Measurements from ENCODE around the gene PPIL6. TPM values are rescaled to one million over a fixed set of nuclear protein-coding genes. Genes with fewer than 3 reads are reported as not detected.

Gene PPIL6
- polyA plus RNA-seq, 1 of the 3 experiments (the other 2 are of a cell fraction) = 1.1 TPM

DNA sequence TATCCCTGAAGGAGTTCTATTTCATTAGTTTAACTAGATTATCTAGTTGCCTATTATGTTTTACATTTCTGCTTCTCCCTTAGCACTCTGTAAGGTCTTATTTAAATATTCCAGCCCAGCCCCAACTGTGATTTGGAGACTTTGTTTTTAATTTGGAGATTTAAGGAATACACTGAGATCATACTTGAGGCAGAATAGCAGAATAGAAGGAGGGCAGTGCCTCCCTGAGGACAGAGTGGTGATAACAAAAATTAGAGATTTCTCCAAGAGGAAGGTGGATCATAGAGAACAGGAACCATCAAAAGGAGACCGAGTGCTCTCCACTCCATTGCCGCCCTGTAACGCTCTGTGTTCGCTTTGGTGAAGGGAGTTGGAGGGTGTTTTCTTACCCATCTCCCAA, 43.4 kb downstream of the PPIL6 start:
- Histone ChIP-seq H3K9me2 (no peaks in the 10 kb centered on the region), H3K4me2 (no peak overlapping the region), H3K9ac (no peak overlapping the region), H3K27me3 (ENCODE audit: insufficient read depth) (no peaks in the 10 kb centered on the region), H3K9me3 (no peaks in the 10 kb centered on the region), H3K79me2 (ENCODE audit: insufficient read depth) (no peaks in the 10 kb centered on the region), H3F3A (replicated peaks; ENCODE audit: insufficient read depth) (no peaks in the 10 kb centered on the region), H2AFZ (ENCODE audit: low read depth) (no peak overlapping the region), H3K4me1 (ENCODE audit: control insufficient read depth in 1 of 2, insufficient read depth in 2 of 2, low read depth in 1 of 2, low read length in 1 of 2) (no peaks in the 10 kb centered on the region), H4K20me1 (ENCODE audit: insufficient read depth) (no peaks in the 10 kb centered on the region), H3K27ac (ENCODE audit: low read depth in 2 of 2, low read length in 1 of 2) (no peak overlapping the region), H3K36me3 (replicated peaks in 1 of 2; ENCODE audit: control insufficient read depth in 1 of 2, insufficient read depth in 2 of 2, low read length in 1 of 2) (no peaks in the 10 kb centered on the region), H3K4me3 (ENCODE audit: low read depth in 2 of 2, low read length in 1 of 2) (no peak overlapping the region)
- CTCF ChIA-PET = interaction anchor here (0.6 to 2.5 kb wide), 5 partner anchors 13 to 1054 kb away, joined by 3 to 22 read pairs (median 3); partner anchors contain the start of gene CD164
- 73% methylated on average over 4 of the region's 4 CpGs for WGBS (ENCODE audit: low lambda C conversion rate)
- DNase-seq = no peak
- peak; percentile 54 for TF ChIP-seq RAD21 (IDR thresholded peaks at IDR 0.05; ENCODE audit: low read length)
- TF ChIP-seq CTCF (IDR thresholded peaks at IDR 0.05) = peak; percentile 42
- TF ChIP-seq POLR2AphosphoS5 (IDR thresholded peaks at IDR 0.05; ENCODE audit: low read depth, low read length) = no peak
- POLR2A ChIA-PET = no interaction called here

DNA sequence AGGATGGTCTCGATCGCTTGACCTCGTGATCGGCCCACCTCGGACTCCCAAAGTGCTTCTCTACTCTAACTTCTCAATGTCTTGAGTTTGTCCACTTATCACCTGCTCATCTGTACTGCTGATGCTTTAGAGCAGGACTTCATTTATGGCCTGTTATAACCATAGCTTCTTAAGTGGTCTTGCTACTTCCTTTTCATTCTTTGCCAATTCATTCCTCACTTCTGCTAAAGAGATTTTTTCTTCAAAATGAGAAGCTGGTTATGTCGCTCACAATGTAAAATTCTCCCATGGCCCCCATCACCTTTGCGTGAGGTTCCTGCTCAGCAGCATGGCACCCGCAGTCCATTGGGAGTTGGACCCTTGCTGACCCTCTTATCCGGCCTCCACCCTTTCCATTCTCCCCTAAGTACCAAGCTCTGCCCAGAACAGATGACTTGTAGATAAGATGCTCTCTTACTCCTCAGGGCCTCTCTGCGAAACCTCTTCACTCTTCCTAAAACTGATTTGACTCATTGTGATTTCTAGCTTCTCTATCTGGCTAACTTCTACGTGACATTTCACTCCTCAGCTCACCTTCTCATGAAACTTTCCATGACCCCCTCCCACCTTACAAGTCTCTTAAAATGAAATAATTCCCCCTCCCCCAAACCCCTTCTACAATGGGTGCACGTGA, 44.2 kb downstream of the PPIL6 start:
- WGBS (ENCODE audit: low lambda C conversion rate) = 89% methylated on average over 12 of the region's 12 CpGs
- no peaks in the 10 kb centered on the region for H4K20me1 ChIP-seq (ENCODE audit: insufficient read depth)
- H2AFZ ChIP-seq (ENCODE audit: low read depth) = no peak overlapping the region
- no peak overlapping the region for H3K9ac ChIP-seq
- H3K27ac ChIP-seq (ENCODE audit: low read depth in 2 of 2, low read length in 1 of 2) = no peak overlapping the region
- H3F3A ChIP-seq (replicated peaks; ENCODE audit: insufficient read depth) = no peaks in the 10 kb centered on the region
- no peak overlapping the region for H3K4me3 ChIP-seq (ENCODE audit: low read depth in 2 of 2, low read length in 1 of 2)
- H3K4me1 ChIP-seq (ENCODE audit: control insufficient read depth in 1 of 2, insufficient read depth in 2 of 2, low read depth in 1 of 2, low read length in 1 of 2) = no peaks in the 10 kb centered on the region
- CTCF ChIA-PET = interaction anchor here (1.3 to 2.5 kb wide), 3 partner anchors 12 to 208 kb away, joined by 3 to 22 read pairs (median 7); partner anchors contain the start of gene CD164
- no peak overlapping the region for H3K4me2 ChIP-seq
- no peak for DNase-seq
- no peaks in the 10 kb centered on the region for H3K27me3 ChIP-seq (ENCODE audit: insufficient read depth)
- no peaks in the 10 kb centered on the region for H3K9me2 ChIP-seq
- no peaks in the 10 kb centered on the region for H3K36me3 ChIP-seq (replicated peaks in 1 of 2; ENCODE audit: control insufficient read depth in 1 of 2, insufficient read depth in 2 of 2, low read length in 1 of 2)
- no peaks in the 10 kb centered on the region for H3K79me2 ChIP-seq (ENCODE audit: insufficient read depth)
- POLR2A ChIA-PET = no interaction called here
- H3K9me3 ChIP-seq = no peaks in the 10 kb centered on the region
- TF ChIP-seq CHD2 (IDR thresholded peaks at IDR 0.05; ENCODE audit: low read length, partially characterized antibody) (no peak), GABPA (IDR thresholded peaks at IDR 0.05; ENCODE audit: low read depth) (no peak), FOXJ3 (CRISPR knock-in tag; IDR thresholded peaks at IDR 0.05) (no peak), PBX3 (IDR thresholded peaks at IDR 0.05) (no peak), TCF12 (IDR thresholded peaks at IDR 0.05) (no peak), ZBTB33 (IDR thresholded peaks at IDR 0.05; ENCODE audit: borderline replicate concordance, low read depth) (no peak), SMC3 (IDR thresholded peaks at IDR 0.05; ENCODE audit: low read depth, low read length) (no peak), MXI1 (IDR thresholded peaks at IDR 0.05; ENCODE audit: low read depth, low read length) (no peak), SIN3A (IDR thresholded peaks at IDR 0.05; ENCODE audit: borderline replicate concordance, low read depth, low read length) (no peak), USF1 (IDR thresholded peaks at IDR 0.05; ENCODE audit: borderline replicate concordance, low read depth) (no peak), NRF1 (IDR thresholded peaks at IDR 0.05; ENCODE audit: low read depth, low read length) (no peak), MEF2A (IDR thresholded peaks at IDR 0.05; ENCODE audit: borderline replicate concordance, low read depth) (no peak)
- TF ChIP-seq, protein P1, sequence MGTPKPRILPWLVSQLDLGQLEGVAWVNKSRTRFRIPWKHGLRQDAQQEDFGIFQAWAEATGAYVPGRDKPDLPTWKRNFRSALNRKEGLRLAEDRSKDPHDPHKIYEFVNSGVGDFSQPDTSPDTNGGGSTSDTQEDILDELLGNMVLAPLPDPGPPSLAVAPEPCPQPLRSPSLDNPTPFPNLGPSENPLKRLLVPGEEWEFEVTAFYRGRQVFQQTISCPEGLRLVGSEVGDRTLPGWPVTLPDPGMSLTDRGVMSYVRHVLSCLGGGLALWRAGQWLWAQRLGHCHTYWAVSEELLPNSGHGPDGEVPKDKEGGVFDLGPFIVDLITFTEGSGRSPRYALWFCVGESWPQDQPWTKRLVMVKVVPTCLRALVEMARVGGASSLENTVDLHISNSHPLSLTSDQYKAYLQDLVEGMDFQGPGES (IDR thresholded peaks at IDR 0.05; ENCODE audit: low read depth, low read length) = no peak
